Left renal pelvis (tissue), 4 donors: Measurements from ENCODE around the gene MRGPRX2. TPM values are rescaled to one million over a fixed set of nuclear protein-coding genes. Genes with fewer than 3 reads are reported as not detected.

Experiments used
- DNase-seq, 4 donors: peaks; one replicate each; pipeline ENCODE4 v3.0.0-alpha.2; 2013; ENCODE audit warnings: low read depth in 4 of 4, low spot score in 3 of 4
- polyA plus RNA-seq, 4 donors: library from polyadenylated mRNA; unstranded; fragments of 120-200 nt; gene quantifications; one replicate each; pipeline ENCODE4 v1.2.1, GENCODE V29; 2013; ENCODE audit not compliant: insufficient read length in 4 of 4

The MRGPRX2 gene
- polyA plus RNA-seq: not detected

DNA sequence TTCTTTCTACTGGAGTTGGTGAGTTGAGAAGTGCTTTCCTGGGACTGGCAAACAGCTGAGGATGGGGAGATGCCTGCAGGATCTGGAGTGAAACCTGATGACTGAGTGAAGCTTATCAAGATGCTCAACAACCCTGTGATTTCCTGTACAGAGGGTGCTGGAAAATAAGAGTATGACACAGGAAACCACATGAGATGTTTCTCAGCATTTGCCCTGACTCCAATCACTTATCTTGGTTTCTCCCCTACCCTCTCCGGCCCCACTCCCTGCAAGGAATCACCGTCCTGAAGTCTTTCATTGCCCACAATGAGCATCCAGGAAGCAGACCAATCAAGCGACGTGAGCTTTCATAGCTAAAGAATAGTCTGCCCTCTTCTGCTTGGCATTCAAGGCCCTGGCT, at the start of gene MRGPRX2:
MRGPRX2 (minus strand) TSS at position 89 of the 400 bp plus-strand sequence. CDS start 4,315 bp downstream, outside the sequence.
- no peak for DNase-seq

DNA sequence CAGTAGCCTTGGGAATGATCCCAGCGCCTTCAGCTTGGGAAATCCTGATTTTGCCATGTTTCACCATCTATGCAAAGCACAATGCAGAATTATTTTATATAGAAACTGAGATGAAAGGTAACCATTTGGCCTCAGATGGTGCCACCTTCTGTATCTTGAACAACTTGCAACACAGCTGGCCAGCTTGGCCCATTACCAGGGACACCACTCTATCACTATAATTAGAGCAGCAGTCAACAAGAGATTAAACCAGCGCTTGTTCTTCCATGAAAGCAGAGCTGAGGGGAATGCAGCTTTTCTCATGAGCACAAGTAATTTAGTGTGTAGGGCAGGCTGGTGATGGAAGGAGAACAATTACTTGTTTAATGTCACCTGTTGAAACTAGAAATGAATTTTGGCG, 49.8 kb upstream of the MRGPRX2 start:
- no peak for DNase-seq

DNA sequence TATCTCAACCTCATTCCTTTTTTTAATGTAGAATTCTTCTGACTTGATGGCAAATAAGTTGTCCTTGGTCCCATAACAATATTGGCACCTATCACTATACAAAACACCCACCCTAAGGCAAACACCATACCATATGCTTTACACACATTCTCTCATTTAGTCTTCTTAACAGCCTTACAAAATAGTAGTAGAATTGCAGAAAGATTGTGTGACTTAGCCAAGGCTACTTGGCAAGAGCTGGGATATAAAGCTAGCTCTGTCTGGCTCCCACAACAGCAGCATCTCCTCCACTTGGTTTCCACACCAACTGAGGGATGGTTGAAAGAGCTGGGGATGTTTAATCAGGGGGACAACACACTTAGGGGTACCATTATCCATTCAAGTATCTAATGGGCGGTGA, 46.6 kb upstream of the MRGPRX2 start:
- no peak for DNase-seq

DNA sequence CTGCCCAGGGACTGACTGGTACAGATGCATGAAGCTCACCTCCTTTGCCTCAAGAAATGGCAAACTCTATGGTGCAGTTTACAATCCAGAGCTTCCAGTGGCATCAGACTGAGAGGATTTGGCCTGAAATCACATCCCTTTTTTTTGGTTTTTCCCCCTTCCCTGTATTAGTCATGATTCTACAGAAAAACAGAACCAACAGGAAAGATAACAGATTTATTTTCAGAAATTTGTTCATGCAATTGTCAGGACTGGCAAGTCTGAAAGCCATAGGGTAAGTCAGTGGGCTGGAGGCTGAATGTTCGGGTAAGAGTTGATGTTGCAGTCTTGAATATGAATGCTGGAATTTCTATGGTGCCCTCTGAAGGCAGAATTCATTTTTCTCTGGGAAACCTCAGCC, 44.5 kb upstream of the MRGPRX2 start:
- DNase-seq: no peak

DNA sequence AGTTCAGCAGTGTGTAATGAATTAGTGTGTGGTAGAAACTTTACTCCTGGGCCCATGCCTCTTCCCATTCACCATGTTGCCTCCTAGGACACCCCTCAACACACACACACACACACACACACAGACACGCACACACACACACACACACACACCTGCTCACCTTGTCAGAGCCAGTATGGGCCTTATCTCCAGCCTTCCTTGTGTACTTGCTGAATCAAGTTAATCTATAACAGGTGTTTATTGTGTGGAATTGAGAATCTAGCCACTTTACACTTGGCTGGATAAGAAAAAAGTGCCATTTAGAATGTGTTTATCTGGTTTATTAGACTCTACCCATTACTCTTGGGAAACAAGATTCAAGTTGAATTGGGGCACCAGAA, 42.0 kb upstream of the MRGPRX2 start:
- DNase-seq: no peak

DNA sequence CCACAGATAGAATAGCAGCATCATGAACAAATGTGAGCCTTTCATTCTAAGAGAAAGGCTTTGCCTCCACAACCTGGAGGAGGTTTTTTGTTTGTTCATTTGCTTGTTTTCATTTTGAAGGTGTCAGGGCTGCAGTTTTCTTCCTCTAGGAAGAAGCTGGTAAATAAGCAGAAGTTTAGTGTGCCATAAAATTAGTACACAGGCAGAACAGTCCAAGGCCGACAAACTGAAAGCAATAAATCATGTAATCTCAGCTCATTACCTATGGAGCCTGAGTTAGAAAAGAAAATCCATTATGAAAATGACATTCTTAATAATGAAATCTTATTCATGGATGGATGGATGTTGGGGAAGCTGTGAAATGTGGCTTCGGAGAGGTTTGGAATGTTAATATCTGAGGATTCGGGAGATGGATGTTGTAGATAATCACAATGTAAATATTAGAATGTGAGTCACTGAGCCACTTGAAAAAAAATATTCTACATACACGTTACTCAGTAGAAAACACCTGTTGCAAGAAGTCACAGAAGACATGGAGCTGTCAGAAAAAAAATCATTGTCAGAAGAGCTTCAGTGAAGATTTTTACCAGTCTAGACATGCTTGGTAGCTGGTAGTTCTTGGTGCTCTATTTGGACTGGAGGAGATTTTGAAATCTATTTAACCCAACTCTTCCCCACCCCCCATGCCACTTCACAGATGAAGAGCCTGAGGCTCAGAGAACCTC, 41.4 kb upstream of the MRGPRX2 start:
- DNase-seq: no peak

DNA sequence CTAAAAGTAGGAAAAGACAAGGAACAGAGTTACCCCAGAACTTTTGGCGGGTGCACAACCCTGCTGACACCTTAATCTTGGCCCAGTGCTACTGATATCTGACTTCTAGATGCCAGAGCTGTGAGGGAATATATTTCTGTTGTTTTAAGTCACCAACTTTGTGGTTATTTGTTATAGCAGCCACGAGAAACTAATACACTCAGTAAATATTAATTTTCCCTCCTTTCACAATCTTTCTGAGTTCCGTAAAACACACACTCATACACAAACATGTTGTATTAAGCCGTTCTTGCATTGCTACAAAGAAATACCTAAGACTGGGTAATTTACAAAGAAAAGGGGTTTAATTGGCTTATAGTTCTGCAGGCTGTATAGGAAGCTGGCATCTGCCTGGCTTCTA, 40.4 kb upstream of the MRGPRX2 start:
- no peak for DNase-seq

DNA sequence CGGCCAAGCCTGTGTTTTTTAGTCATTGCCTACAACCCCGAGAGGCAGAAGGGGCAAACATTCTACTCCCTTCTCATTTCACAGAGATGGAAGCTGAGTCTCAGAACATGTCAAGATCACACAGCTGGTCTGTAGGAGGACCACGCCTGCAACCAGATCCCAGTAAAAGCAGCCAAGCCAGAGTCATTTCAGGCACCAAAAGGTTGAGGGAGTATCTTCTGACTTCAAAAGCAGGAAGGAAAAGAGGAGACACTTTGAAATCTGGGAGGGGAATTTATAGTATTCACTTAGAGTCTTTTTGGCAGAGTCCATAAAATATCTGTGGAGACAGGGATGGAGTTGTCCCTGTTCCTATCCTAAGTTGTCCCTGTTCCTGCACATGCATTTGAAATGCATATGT, 38.6 kb upstream of the MRGPRX2 start:
- no peak for DNase-seq

DNA sequence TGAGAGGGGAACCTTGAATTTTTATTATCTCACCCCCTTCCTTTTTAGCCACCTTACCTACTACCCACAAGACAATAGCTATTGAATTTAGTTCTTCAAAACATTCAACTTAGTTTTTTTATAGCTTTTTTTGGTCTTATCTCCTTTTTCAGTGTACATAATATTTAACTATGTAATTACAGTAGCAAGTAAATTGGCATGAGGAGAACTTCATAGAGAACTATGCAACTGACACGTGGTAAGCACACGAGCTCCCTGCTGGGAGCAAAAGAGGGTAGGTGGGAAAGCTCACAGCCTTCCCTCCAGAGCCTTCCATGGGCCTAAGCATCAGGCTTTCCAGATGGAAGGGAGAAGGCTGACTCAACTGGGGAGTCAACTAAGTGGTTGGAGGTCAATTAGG, 34.3 kb upstream of the MRGPRX2 start:
- no peak for DNase-seq

DNA sequence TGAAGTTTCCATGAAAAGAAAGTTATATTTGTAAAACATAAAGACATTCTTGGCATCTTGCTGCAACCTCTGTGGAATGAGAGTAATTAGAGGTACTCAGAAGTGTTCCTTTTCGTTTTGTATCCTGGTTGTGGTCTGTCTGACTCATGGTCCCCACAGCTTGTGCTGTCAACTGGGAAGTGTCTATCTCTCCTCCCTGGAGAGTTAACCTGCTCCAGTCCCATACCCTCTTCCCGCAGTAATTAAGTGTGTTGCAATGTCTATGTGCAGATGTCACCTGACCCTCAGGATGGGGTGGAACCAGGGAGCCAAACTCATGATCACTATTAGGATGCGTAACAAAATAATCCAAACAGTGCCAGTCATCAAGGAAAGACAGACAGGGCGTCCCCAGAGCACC, 33.5 kb upstream of the MRGPRX2 start:
- DNase-seq: no peak

DNA sequence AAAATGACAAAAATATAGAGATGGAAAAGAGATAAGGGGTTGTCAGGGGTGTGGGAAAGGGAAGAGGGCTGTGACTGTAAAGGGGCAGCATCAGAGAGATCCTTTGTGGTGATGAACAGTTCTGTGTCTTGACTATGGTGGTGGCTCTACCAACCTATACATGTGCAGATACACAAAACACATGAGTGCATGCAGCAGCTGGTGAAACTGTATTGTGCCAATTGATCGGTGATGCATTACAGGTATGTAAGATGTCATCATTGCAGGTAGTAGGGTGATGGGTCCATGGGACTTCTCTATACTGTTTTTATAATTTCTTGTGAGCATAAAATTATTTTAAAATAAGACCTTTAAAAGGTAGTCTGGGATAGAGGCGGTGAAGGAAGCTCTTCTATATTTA, 32.3 kb upstream of the MRGPRX2 start:
- no peak for DNase-seq

DNA sequence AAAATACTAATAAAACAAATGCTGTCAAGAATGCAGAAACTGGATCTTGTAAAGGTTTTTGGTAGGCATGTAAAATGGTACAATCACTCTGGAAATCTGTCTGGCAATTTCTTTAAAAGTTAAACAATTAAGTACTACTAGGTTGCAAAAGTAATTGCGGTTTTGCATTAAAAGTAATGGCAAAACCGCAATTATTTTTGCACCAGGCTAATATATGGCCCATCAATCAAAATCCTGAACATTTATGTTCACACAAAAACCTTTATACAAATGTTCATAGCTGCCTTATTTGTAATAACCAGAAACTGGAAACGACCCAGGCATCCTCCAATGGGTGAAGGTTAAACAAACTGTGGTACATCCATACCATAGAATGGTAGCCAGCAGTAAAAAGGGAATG, 31.8 kb upstream of the MRGPRX2 start:
- no peak for DNase-seq

DNA sequence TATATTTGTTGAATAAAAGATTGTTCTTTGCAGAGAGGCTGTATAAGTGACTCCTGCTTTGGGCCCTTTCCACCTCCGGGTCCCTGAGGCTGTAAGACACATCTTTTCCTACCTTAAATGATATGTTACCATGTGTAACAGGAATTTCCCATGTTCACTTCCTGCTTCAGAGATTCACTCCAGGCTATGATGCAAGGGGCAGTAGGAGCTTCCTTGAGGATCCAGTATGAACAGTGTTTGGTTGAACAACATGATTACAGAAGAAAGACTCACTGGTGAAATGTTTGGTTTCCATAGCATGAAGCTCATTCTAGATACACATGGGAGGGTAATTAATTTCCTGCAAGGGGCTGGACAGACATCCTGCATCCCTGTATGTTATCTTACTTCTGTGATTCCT, 30.8 kb upstream of the MRGPRX2 start:
- no peak for DNase-seq

DNA sequence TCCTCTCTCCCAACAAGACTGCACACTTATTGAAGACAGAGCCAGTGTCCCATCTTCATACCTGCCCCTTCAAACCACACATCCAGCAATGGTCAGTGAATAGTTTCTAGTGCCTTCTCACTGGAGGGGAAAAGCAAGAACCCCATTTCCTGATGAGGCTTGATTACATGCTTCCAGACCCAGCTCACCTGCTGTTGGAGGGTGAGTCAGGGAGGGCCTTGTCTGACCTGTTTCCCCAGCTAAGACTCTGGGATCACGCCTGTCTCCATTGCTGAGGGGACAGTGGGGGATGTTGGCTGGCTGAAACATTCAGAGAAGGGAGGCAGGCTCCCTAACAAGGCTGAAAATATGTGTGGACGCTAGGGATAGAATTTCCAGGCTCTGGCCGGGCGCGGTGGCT, 28.9 kb upstream of the MRGPRX2 start:
- DNase-seq: no peak

DNA sequence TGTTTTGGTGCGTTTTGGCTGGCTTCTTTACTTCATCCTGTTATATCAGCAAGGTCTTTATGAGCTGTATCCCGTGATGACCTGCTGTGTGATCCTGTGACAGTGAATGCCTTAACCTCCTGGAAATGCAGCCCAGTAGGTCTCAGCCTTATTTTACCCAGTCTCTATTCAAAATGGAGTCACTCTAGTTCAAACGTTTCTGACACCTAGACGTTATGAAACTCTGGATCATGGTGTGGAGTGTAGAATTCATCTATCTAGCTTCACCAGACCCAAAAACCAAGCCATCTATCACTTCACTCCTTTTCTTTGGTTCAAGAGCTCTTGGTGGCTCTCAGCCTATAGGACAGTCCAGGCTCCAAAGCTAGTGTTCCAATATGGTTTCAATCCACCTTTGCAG, 28.3 kb upstream of the MRGPRX2 start:
- DNase-seq: no peak

DNA sequence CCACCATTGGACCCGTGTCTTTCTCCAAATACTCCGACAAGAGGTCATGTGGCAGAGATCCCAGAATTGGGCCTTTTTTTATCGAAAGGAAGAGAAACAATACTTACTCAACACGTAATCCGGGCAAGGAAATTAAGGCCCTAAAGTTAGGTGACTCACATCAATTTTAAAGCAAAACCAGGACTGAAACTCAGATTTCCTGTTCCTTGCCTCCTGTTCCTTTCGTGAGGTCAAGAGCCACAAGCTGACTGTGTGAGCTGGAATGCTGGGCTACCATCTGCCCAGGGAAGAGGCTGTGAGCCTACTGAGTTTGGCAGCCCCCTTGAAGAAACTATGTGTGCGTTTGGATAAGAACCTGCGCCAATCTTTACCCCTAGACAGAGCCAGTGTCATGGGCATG, 27.1 kb upstream of the MRGPRX2 start:
- DNase-seq: no peak

DNA sequence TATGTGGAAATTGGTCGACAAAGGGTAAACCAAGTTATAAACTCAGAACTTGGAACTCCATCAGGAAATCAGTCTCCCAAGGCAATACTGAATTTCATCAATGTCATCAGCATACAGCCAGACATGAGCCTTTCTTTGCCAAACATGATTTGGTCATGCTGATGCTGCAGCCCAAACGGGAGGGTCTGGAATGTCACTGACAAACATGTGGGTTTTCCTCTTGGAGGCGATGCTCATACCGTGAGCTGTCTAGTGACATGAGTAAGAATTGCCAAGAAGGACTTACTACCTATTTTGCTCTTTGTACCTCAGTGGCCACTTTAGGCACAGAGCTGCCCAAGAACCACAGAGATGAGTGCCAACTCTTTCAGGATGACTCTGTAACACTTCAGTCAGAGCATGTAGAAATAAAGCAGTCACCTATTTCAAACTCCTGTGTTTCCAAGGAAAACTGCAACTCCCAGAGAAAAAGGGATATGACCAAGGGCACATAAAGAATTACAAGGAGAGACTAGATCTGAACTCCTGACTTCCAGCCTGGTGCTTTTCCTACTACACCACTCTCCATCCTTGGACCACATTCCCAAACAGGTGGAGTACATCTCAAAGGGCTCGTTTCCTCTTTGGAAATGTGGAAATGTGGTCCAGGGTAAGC, 24.3 kb upstream of the MRGPRX2 start:
- DNase-seq: no peak

DNA sequence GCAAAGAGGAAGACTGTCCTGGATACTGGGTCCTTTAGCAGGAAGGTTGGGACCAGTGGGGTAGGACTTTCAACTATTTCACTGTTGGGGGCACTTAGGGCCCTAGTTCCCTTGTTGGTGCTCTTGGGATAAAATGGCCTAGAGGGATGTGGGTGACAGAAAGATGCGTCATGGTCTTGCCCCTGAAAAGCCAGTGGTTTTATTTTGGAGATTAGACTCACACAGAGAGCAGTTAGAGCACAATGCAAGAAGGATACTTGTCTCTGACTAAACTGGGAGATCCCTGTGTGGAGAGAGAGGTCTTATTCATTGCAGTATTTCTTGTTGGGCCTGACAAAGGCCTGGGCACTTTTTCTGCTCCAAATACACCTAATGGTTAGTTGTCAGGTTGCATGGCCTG, 22.6 kb upstream of the MRGPRX2 start:
- DNase-seq: no peak

DNA sequence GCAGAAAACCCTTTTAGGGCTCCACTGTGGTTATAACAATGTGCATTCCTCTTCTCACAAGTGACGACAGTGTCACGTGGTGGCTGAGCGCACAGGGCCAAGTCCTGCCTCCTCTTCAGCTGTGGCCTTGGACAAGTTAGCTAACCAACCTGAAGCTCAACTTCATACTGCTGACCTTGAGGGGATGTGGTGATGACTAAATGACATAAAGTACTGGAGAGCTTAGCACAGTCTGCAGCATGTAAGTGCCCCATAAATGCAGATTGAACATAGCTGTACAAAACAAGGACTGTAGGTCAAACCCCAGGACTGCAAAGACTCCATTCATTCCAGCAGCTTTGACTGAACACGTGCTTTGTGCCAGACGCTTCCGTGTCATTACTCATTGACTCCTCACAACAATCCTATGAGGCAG, 20.1 kb upstream of the MRGPRX2 start:
- no peak for DNase-seq

DNA sequence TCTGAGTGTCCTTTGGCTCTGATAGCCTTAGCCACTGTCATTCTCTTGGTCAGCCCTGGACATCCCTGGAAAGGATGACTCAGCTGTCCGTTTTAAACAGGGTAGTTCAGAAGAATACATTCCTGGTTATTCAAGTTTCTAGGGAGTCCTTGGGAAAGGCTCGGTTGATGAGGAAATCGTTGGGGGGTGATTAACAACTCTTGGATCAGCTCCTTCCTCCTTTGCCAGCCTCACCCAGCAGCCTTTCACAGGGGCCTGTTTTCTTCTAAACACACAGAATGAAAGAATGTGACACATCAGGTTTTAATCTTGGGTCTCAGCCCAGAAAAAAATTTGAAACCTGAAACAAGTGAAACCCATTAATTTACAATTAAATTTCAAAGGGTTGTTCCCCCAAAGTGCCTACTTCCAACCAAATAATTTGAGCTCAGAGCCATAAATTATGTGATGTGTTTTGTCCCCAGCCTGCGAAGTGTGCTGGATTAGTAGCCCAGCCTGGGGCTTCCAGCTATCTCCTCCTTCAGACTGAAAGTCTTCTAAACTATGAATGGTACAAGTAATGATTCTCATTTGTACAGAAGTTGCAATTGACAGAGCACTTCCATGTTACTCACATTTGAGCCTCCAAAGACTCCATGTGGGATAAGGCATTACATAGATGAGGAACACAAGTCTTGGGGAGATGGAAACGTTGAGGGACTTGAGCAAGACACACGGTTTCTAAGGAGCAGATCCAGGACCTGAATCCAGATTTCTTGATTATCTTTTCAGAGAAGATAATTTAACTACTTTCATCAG, 19.3 kb upstream of the MRGPRX2 start:
- DNase-seq: no peak

DNA sequence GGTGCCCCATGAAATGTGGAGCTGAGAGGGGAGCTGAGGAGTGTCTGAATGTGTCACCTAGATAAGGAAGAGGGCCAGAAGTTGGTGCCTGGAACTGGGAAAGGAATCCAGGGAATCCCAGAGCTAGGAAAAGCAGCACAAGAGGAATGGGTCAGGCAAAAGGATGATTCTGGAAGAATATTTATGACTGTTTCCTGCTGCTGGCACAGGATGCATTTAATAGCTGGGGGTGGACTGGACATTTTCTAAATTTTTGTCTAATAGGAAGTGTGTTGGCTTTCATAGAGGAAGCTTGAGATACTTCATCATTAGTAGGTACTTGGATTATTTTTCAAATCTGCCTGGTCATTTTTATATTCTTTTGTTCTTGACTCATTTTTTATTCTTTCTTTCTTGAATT, 17.4 kb upstream of the MRGPRX2 start:
- DNase-seq: no peak
